Mesendoderm (in vitro differentiated cells): ENCODE results near the gene TXNL1.
A peak's percentile ranks its signal among the peaks of the same experiment; 100 is the strongest.
"Not testable (repeated sequence)": the region's sequence is repeated elsewhere in the genome, so short reads cannot be mapped to it uniquely, and the experiment has no call there.

Experiments
- DNase-seq: peaks from one replicate; pipeline ENCODE4 v3.0.0; 2013
- H2AK5ac ChIP-seq: 2 replicates; pipeline ENCODE4 v1.6.1; 2013; ENCODE audit warnings: low read length, inconsistent platforms
- H2BK120ac ChIP-seq: 2 replicates; pipeline ENCODE4 v1.6.1; 2013; ENCODE audit warnings: low read depth, mild to moderate bottlenecking, low read length, moderate library complexity, mixed read lengths
- H2BK15ac ChIP-seq: replicated peaks from 2 replicates; pipeline ENCODE4 v1.6.1; 2013; ENCODE audit warnings: low read depth, mild to moderate bottlenecking, moderate library complexity
- H2BK5ac ChIP-seq: 2 replicates; pipeline ENCODE4 v1.6.1; 2013; ENCODE audit warnings: low read length, inconsistent platforms
- H3K18ac ChIP-seq: 2 replicates; pipeline ENCODE4 v1.6.1; 2013; ENCODE audit warnings: mild to moderate bottlenecking, low read length, mixed read lengths
- H3K23ac ChIP-seq: one replicate; pipeline ENCODE4 v1.6.1; 2013; ENCODE audit warnings: low read length
- H3K27ac ChIP-seq: 2 replicates; pipeline ENCODE4 v1.5.1; 2013; ENCODE audit warnings: low read depth, mild to moderate bottlenecking, inconsistent platforms, low read length, moderate library complexity
- H3K27me3 ChIP-seq: 2 replicates; pipeline ENCODE4 v1.6.1; 2013; ENCODE audit warnings: low read length, control low read depth, mild to moderate bottlenecking, inconsistent platforms; ENCODE audit not compliant: insufficient read depth, poor library complexity
- H3K36me3 ChIP-seq: 2 replicates; pipeline ENCODE4 v1.6.1; 2013; ENCODE audit warnings: low read length, inconsistent platforms; ENCODE audit not compliant: control insufficient read depth, insufficient read depth
- H3K4ac ChIP-seq: one replicate; pipeline ENCODE4 v1.6.1; 2013; ENCODE audit warnings: low read depth, mild to moderate bottlenecking, low read length, moderate library complexity
- H3K4me1 ChIP-seq: 2 replicates; pipeline ENCODE4 v1.6.1; 2013; ENCODE audit warnings: low read depth, low read length, inconsistent platforms; ENCODE audit not compliant: control insufficient read depth
- H3K4me2 ChIP-seq: 2 replicates; pipeline ENCODE4 v1.6.1; 2013; ENCODE audit warnings: low read length
- H3K4me3 ChIP-seq: 2 replicates; pipeline ENCODE4 v1.5.1; 2013; ENCODE audit warnings: mild to moderate bottlenecking, low read length
- H3K56ac ChIP-seq: one replicate; pipeline ENCODE4 v1.6.1; 2013; ENCODE audit warnings: low read length
- H3K79me1 ChIP-seq: 2 replicates; pipeline ENCODE4 v1.6.1; 2013; ENCODE audit warnings: low read length, inconsistent platforms
- H3K79me2 ChIP-seq: 2 replicates; pipeline ENCODE4 v1.6.1; 2013; ENCODE audit warnings: mild to moderate bottlenecking, low read length; ENCODE audit not compliant: control insufficient read depth, insufficient read depth
- H3K9ac ChIP-seq: 2 replicates; pipeline ENCODE4 v1.6.1; 2013; ENCODE audit warnings: low read length, inconsistent platforms
- H4K5ac ChIP-seq: one replicate; pipeline ENCODE4 v1.6.1; 2013; ENCODE audit warnings: low read length
- H4K8ac ChIP-seq: one replicate; pipeline ENCODE4 v1.6.1; 2013; ENCODE audit warnings: low read depth, mild to moderate bottlenecking, control low read depth, low read length, moderate library complexity
- WGBS: extraction: QIAGEN DNeasy Blood & Tissue Kit; methylation state at CpG from one replicate; pipeline ENCODE4 v1.1.7; 2013; ENCODE audit warnings: low lambda C conversion rate, missing lambda C conversion rate; ENCODE audit not compliant: insufficient coverage; ENCODE audit errors: extremely low coverage; 5-methylcytosine and 5-hydroxymethylcytosine counted together

Gene TXNL1

GRCh38 chr18:56659111-56659510 is 20.7 kb upstream of the TXNL1 start:
- Histone ChIP-seq H2BK5ac (no peak overlapping the region), H3K27ac (no peak overlapping the region), H2AK5ac (no peak overlapping the region), H3K9ac (no peak overlapping the region), H3K4ac (no peak overlapping the region), H3K4me2 (no peak overlapping the region), H2BK15ac (no peak overlapping the region), H3K18ac (no peak overlapping the region), H4K5ac (no peak overlapping the region), H3K79me2 (no peaks in the 10 kb centered on the region), H3K27me3 (no peaks in the 10 kb centered on the region), H3K79me1 (peaks cover 1% of the 10 kb centered on the region), H3K36me3 (no peaks in the 10 kb centered on the region), H3K4me1 (no peaks in the 10 kb centered on the region), H3K4me3 (no peak overlapping the region), H3K56ac (no peak overlapping the region), H2BK120ac (no peak overlapping the region), H4K8ac (no peak overlapping the region), H3K23ac (no peak overlapping the region)
- WGBS: no CpG with 5 or more reads among the region's 4 CpGs
- DNase-seq: no peak

GRCh38 chr18:56658261-56658660 is 19.9 kb upstream of the TXNL1 start:
- no peak for DNase-seq
- Histone ChIP-seq H4K5ac (no peak overlapping the region), H3K27ac (no peak overlapping the region), H3K79me1 (peaks cover 1% of the 10 kb centered on the region), H3K36me3 (no peaks in the 10 kb centered on the region), H2BK5ac (no peak overlapping the region), H3K4me3 (no peak overlapping the region), H3K79me2 (no peaks in the 10 kb centered on the region), H3K4me1 (no peaks in the 10 kb centered on the region), H3K27me3 (no peaks in the 10 kb centered on the region), H4K8ac (no peak overlapping the region), H2BK15ac (no peak overlapping the region), H3K56ac (no peak overlapping the region), H3K9ac (no peak overlapping the region), H3K4ac (no peak overlapping the region), H2BK120ac (no peak overlapping the region), H2AK5ac (no peak overlapping the region), H3K4me2 (no peak overlapping the region), H3K23ac (no peak overlapping the region), H3K18ac (no peak overlapping the region)
- no CpG with 5 or more reads among the region's 2 CpGs for WGBS

- not testable (repeated sequence) for H3K4me2 ChIP-seq, H3K4me1 ChIP-seq, H3K4ac ChIP-seq, H3K79me1 ChIP-seq, H3K27ac ChIP-seq, H3K79me2 ChIP-seq, H3K27me3 ChIP-seq, H3K18ac ChIP-seq, H4K5ac ChIP-seq, H3K23ac ChIP-seq, H3K36me3 ChIP-seq, DNase-seq, H2BK15ac ChIP-seq, H3K56ac ChIP-seq, H3K9ac ChIP-seq, H2BK120ac ChIP-seq, H2BK5ac ChIP-seq, H4K8ac ChIP-seq, H2AK5ac ChIP-seq, H3K4me3 ChIP-seq
- WGBS: no CpG with 5 or more reads among the region's 7 CpGs
Measured at GRCh38 chr18:56654280-56654679, 15.9 kb upstream of the TXNL1 start.

- Histone ChIP-seq H3K79me1 (peaks cover 6% of the 10 kb centered on the region), H4K8ac (no peak overlapping the region), H3K4me1 (peaks cover 4% of the 10 kb centered on the region), H3K4me3 (no peak overlapping the region), H3K9ac (no peak overlapping the region), H3K23ac (no peak overlapping the region), H3K4ac (no peak overlapping the region), H2AK5ac (no peak overlapping the region), H3K27me3 (no peaks in the 10 kb centered on the region), H3K56ac (no peak overlapping the region), H2BK15ac (no peak overlapping the region), H3K27ac (no peak overlapping the region), H3K4me2 (no peak overlapping the region), H3K79me2 (peaks cover 7% of the 10 kb centered on the region), H2BK120ac (no peak overlapping the region), H3K36me3 (no peaks in the 10 kb centered on the region), H2BK5ac (no peak overlapping the region), H3K18ac (no peak overlapping the region), H4K5ac (no peak overlapping the region)
- no peak for DNase-seq
- no CpG with 5 or more reads among the region's 4 CpGs for WGBS
Measured at GRCh38 chr18:56652802-56653201, 14.4 kb upstream of the TXNL1 start.

GRCh38 chr18:56651771-56652092 is 13.3 kb upstream of the TXNL1 start:
- no CpG with 5 or more reads among the region's 5 CpGs for WGBS
- H3K27ac ChIP-seq: no peak overlapping the region
- peak overlapping the region; percentile 95 for H3K56ac ChIP-seq
- H2AK5ac ChIP-seq: no peak overlapping the region
- DNase-seq: no peak
- H3K79me2 ChIP-seq: peaks cover 7% of the 10 kb centered on the region
- peak overlapping the region; percentile 81 for H3K9ac ChIP-seq
- peak overlapping the region; percentile 92 for H3K4me2 ChIP-seq
- no peak overlapping the region for H2BK120ac ChIP-seq
- no peaks in the 10 kb centered on the region for H3K36me3 ChIP-seq
- H3K4me3 ChIP-seq: peak overlapping the region; percentile 94
- H3K4ac ChIP-seq: no peak overlapping the region
- H4K5ac ChIP-seq: no peak overlapping the region
- no peak overlapping the region for H4K8ac ChIP-seq
- H3K27me3 ChIP-seq: no peaks in the 10 kb centered on the region
- no peak overlapping the region for H3K18ac ChIP-seq
- H3K79me1 ChIP-seq: peaks cover 6% of the 10 kb centered on the region
- no peak overlapping the region for H2BK5ac ChIP-seq
- H3K23ac ChIP-seq: no peak overlapping the region
- H2BK15ac ChIP-seq: no peak overlapping the region
- peaks cover 4% of the 10 kb centered on the region for H3K4me1 ChIP-seq

GRCh38 chr18:56650944-56651770 is 12.8 kb upstream of the TXNL1 start, which contains the start of gene WDR7:
TSS of gene WDR7 (plus strand) at chr18:56651359. CDS start at chr18:56672516, 21,157 bp downstream.
- peak within 1 kb of the TSS; percentile 94 for H3K4me3 ChIP-seq
- peaks cover 4% of the 10 kb centered on the region for H3K4me1 ChIP-seq
- H3K79me2 ChIP-seq: peaks cover 7% of the 10 kb centered on the region
- no peak within 1 kb of the TSS for H3K4ac ChIP-seq
- no peak within 1 kb of the TSS for H3K18ac ChIP-seq
- peak within 1 kb of the TSS; percentile 92 for H3K4me2 ChIP-seq
- H2AK5ac ChIP-seq: no peak within 1 kb of the TSS
- H3K36me3 ChIP-seq: no peaks in the 10 kb centered on the region
- no peaks in the 10 kb centered on the region for H3K27me3 ChIP-seq
- H3K9ac ChIP-seq: peak within 1 kb of the TSS; percentile 81
- H4K5ac ChIP-seq: no peak within 1 kb of the TSS
- no peak within 1 kb of the TSS for H2BK5ac ChIP-seq
- DNase-seq: peak; percentile 99
- WGBS: no CpG with 5 or more reads among the region's 47 CpGs
- no peak within 1 kb of the TSS for H2BK15ac ChIP-seq
- H3K56ac ChIP-seq: peak within 1 kb of the TSS; percentile 95
- no peak within 1 kb of the TSS for H2BK120ac ChIP-seq
- H3K27ac ChIP-seq: peak within 1 kb of the TSS; percentile 32
- H3K79me1 ChIP-seq: peaks cover 6% of the 10 kb centered on the region
- no peak within 1 kb of the TSS for H3K23ac ChIP-seq
- H4K8ac ChIP-seq: no peak within 1 kb of the TSS
